CD14-positive monocyte (primary cell): Measurements from ENCODE around the gene SULT1C2. TPM values are rescaled to one million over a fixed set of nuclear protein-coding genes. Genes with fewer than 3 reads are reported as not detected.

Experiments
- DNase-seq, 3 donors: peaks; one replicate each; pipeline ENCODE4 v3.0.0-alpha.2; 2011 to 2022
- H2AFZ ChIP-seq: 2 replicates; pipeline ENCODE4 v1.6.0; 2012; ENCODE audit warnings: mild to moderate bottlenecking, low read depth, low read length, inconsistent platforms; ENCODE audit not compliant: insufficient read depth, poor library complexity, severe bottlenecking
- H3K27ac ChIP-seq, 2 donors: 1 replicate in 1 of 2; 2 replicates in 1 of 2; pipeline ENCODE4 v1.5.1; 2012 to 2013; ENCODE audit warnings: low read length in 2 of 2, control low read depth in 1 of 2, inconsistent platforms in 1 of 2, low read depth in 1 of 2, mild to moderate bottlenecking in 1 of 2
- H3K27me3 ChIP-seq, 2 donors: one replicate each; pipeline versions ENCODE4 v1.6.0 to v1.6.1; 2011 to 2013; ENCODE audit warnings: low read length in 2 of 2; ENCODE audit not compliant: control insufficient read depth in 2 of 2, insufficient read depth in 2 of 2
- H3K36me3 ChIP-seq, 2 donors: replicated peaks in 1 of 2; 1 replicate in 1 of 2; 2 replicates in 1 of 2; pipeline versions ENCODE4 v1.5.1 to v1.6.1; 2012 to 2013; ENCODE audit warnings: low read length in 2 of 2, control low read depth in 1 of 2, inconsistent platforms in 1 of 2, mild to moderate bottlenecking in 1 of 2; ENCODE audit not compliant: insufficient read depth in 2 of 2, control insufficient read depth in 1 of 2
- H3K4me1 ChIP-seq, 2 donors: 1 replicate in 1 of 2; 2 replicates in 1 of 2; pipeline versions ENCODE4 v1.5.1 to v1.6.1; 2012 to 2013; ENCODE audit warnings: low read length in 2 of 2, control low read depth in 1 of 2, inconsistent platforms in 1 of 2, mild to moderate bottlenecking in 1 of 2, moderate library complexity in 1 of 2; ENCODE audit not compliant: insufficient read depth in 2 of 2, control insufficient read depth in 1 of 2
- H3K4me2 ChIP-seq: replicated peaks from 2 replicates; pipeline ENCODE3; 2012; ENCODE audit warnings: low read length, moderate library complexity, mild to moderate bottlenecking; ENCODE audit not compliant: poor library complexity, severe bottlenecking; ENCODE audit errors: extremely low read depth
- H3K4me3 ChIP-seq, 3 experiments: fragments of 200-600 bp in 1 of 3; sonication (generic) in 1 of 3; replicated peaks in 1 of 3; 1 replicate in 2 of 3; 2 replicates in 1 of 3; pipeline ENCODE4 v1.5.1; 2011 to 2013; ENCODE audit warnings: low read length in 3 of 3, mild to moderate bottlenecking in 3 of 3, control low read depth in 2 of 3, low read depth in 2 of 3, inconsistent platforms in 1 of 3, moderate library complexity in 1 of 3
- H3K79me2 ChIP-seq: 2 replicates; pipeline ENCODE4 v1.6.0; 2012; ENCODE audit warnings: mild to moderate bottlenecking, control low read depth, inconsistent platforms, low read length, moderate library complexity; ENCODE audit not compliant: insufficient read depth
- H3K9ac ChIP-seq: 2 replicates; pipeline ENCODE4 v1.6.0; 2017; ENCODE audit warnings: low read length, mild to moderate bottlenecking; ENCODE audit not compliant: insufficient read depth, poor library complexity, severe bottlenecking
- H3K9me3 ChIP-seq, 2 donors: replicated peaks in 1 of 2; 1 replicate in 1 of 2; 2 replicates in 1 of 2; pipeline versions ENCODE4 v1.5.1 to v1.6.1; 2012 to 2013; ENCODE audit warnings: low read length in 2 of 2, control low read depth in 1 of 2; ENCODE audit not compliant: control insufficient read depth in 1 of 2, insufficient read depth in 1 of 2
- H4K20me1 ChIP-seq: 2 replicates; pipeline ENCODE4 v1.6.0; 2012; ENCODE audit warnings: mild to moderate bottlenecking, low read length, control low read depth, moderate library complexity; ENCODE audit not compliant: insufficient read depth
- H3K27ac Mint-ChIP-seq, 7 donors: one replicate each; pipeline ENCODE4 v1.8.0; 2020; ENCODE audit warnings: mild to moderate bottlenecking in 7 of 7, mixed read lengths in 7 of 7, moderate library complexity in 6 of 7, inconsistent platforms in 2 of 7
- H3K27me3 Mint-ChIP-seq, 3 donors: one replicate each; pipeline ENCODE4 v1.8.0; 2021 to 2022; ENCODE audit warnings: low read depth in 3 of 3, mild to moderate bottlenecking in 3 of 3, mixed read lengths in 3 of 3, moderate library complexity in 3 of 3, inconsistent platforms in 1 of 3
- H3K36me3 Mint-ChIP-seq, 2 donors: one replicate each; pipeline ENCODE4 v1.8.0; 2020; ENCODE audit warnings: mixed read lengths in 2 of 2, inconsistent platforms in 1 of 2, mild to moderate bottlenecking in 1 of 2
- H3K4me1 Mint-ChIP-seq: one replicate; pipeline ENCODE4 v1.8.0; 2020; ENCODE audit warnings: mild to moderate bottlenecking, mixed read lengths
- H3K4me3 Mint-ChIP-seq, 2 donors: one replicate each; pipeline ENCODE4 v1.8.0; 2020; ENCODE audit warnings: mild to moderate bottlenecking in 2 of 2, mixed read lengths in 2 of 2, moderate library complexity in 1 of 2
- H3K9me3 Mint-ChIP-seq, 7 donors: one replicate each; pipeline ENCODE4 v1.8.0; 2020 to 2022; ENCODE audit warnings: mixed read lengths in 7 of 7, mild to moderate bottlenecking in 6 of 7, moderate library complexity in 6 of 7, inconsistent platforms in 2 of 7
- WGBS: methylation state at CpG from one replicate; pipeline ENCODE4 v1.1.5; 2013; ENCODE audit warnings: missing lambda C conversion rate; ENCODE audit not compliant: insufficient coverage; 5-methylcytosine and 5-hydroxymethylcytosine counted together
- intact Hi-C, 2 donors: fragments of 100-400 bp; cut with micrococcal nuclease; formaldehyde crosslinking; loops; one replicate each; pipeline versions ENCODE4 v1.15.0 to v1.15.1; 2023
- polyA plus RNA-seq, 3 donors: library from polyadenylated mRNA; depleted of rRNA in 1 of 3; unstranded in 2 of 3; stranded (reverse) in 1 of 3; fragments of 300-500 nt in 2 of 3; fragments of >200 nt in 1 of 3; fragmentation: Illumina TruSeq in 2 of 3; gene quantifications; 1 replicate in 2 of 3; 2 replicates in 1 of 3; pipeline ENCODE4 v1.2.3, GENCODE V29; 2012 to 2021
- TF ChIP-seq, protein P1 (sequence below): fragments of 200-600 bp; IDR thresholded peaks from one replicate; pipeline ENCODE4 v1.8.0; 2022; ENCODE audit warnings: antibody characterized with exemption, mild to moderate bottlenecking

Gene SULT1C2
- polyA plus RNA-seq, 3 donors: not detected

DNA sequence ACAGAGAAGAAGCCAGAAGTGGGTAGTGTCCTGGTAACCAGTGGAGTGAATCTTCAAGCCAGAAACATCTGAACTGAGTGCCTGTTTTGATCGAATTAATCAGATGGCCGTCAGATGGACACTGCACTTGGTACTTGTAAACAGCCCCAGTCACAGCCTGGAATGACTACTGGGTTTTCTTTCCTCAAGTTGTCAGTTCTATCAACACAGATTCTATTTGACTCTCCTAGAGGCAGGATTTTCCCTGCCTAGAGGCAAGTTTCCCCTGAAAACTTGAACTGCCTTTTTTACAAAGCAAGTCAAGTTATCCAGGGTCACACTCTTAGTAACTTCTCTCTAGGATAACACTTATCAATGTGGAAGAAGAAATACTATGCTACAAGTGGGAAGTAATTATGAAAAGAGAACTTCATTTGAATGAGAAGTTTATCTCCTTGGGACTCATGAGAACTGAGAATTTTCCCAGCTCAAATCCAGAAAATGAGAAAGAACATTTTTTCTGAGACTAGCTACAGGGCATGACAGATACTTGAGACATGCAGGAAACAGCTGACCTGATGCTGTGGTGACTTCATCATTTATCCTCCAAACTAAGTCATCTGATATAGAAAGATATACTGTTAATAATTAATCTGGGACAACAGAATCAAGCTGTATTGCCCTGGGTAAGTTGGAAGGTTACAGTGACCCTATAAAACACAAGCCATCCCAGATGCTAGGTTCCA, 36.0 kb downstream of the SULT1C2 start:
- TF ChIP-seq, protein P1, sequence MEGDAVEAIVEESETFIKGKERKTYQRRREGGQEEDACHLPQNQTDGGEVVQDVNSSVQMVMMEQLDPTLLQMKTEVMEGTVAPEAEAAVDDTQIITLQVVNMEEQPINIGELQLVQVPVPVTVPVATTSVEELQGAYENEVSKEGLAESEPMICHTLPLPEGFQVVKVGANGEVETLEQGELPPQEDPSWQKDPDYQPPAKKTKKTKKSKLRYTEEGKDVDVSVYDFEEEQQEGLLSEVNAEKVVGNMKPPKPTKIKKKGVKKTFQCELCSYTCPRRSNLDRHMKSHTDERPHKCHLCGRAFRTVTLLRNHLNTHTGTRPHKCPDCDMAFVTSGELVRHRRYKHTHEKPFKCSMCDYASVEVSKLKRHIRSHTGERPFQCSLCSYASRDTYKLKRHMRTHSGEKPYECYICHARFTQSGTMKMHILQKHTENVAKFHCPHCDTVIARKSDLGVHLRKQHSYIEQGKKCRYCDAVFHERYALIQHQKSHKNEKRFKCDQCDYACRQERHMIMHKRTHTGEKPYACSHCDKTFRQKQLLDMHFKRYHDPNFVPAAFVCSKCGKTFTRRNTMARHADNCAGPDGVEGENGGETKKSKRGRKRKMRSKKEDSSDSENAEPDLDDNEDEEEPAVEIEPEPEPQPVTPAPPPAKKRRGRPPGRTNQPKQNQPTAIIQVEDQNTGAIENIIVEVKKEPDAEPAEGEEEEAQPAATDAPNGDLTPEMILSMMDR: no peak
- Histone ChIP-seq H3K36me3 (no peaks in the 10 kb centered on the region), H3K9me3 (no peaks in the 10 kb centered on the region), H3K27ac (no peak overlapping the region), H3K4me2 (no peak overlapping the region), H4K20me1 (no peaks in the 10 kb centered on the region), H3K9ac (no peak overlapping the region), H3K4me1 (no peaks in the 10 kb centered on the region), H3K4me3 (no peak overlapping the region), H2AFZ (no peak overlapping the region), H3K27me3 (no peaks in the 10 kb centered on the region), H3K79me2 (no peaks in the 10 kb centered on the region)
- Mint-ChIP-seq H3K4me3 (no peak overlapping the region), H3K9me3 (no peaks in the 10 kb centered on the region), H3K27me3 (peaks cover 0 to 4% (median 2%) of the 10 kb centered on the region in 3 donors), H3K36me3 (no peaks in the 10 kb centered on the region), H3K4me1 (no peaks in the 10 kb centered on the region), H3K27ac (no peak overlapping the region)
- no peak for DNase-seq
- 92% methylated on average over 2 of the region's 2 CpGs for WGBS
- intact Hi-C loops: no loop called here

DNA sequence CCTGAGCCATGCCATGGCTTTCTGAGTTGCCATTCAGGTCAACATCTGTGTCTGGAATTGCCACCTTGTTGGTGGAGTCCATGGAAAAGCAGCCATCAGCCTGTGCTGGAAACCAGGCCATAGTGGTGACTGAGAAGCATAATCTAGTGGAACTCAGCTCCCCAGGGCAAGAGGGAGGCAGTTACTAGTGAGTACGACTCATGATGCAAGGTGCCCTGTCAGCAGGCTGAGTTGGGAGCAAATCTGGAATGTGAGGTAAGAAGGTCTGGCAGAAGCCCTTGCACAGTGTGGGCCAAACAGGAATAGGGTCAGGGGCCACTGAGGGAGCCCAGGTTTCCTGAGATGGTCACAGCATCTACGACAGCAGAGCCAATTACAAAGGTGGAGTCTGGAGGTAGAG, 37.1 kb downstream of the SULT1C2 start:
- Mint-ChIP-seq H3K4me3 (no peak overlapping the region), H3K4me1 (no peaks in the 10 kb centered on the region), H3K9me3 (no peaks in the 10 kb centered on the region), H3K27me3 (peaks cover 0 to 4% (median 4%) of the 10 kb centered on the region in 3 donors), H3K36me3 (no peaks in the 10 kb centered on the region), H3K27ac (no peak overlapping the region)
- Histone ChIP-seq H4K20me1 (no peaks in the 10 kb centered on the region), H3K4me3 (no peak overlapping the region), H3K9me3 (no peaks in the 10 kb centered on the region), H3K79me2 (no peaks in the 10 kb centered on the region), H3K4me1 (no peaks in the 10 kb centered on the region), H3K4me2 (no peak overlapping the region), H3K36me3 (no peaks in the 10 kb centered on the region), H2AFZ (no peak overlapping the region), H3K27me3 (no peaks in the 10 kb centered on the region), H3K9ac (no peak overlapping the region), H3K27ac (no peak overlapping the region)
- no peak for DNase-seq
- 89% methylated on average over 2 of the region's 2 CpGs for WGBS
- intact Hi-C loops: no loop called here
- TF ChIP-seq, protein P1: no peak
